Measurements from ENCODE around the gene CRIP2. TPM values are rescaled to one million over a fixed set of nuclear protein-coding genes. Genes with fewer than 3 reads are reported as not detected.

The CRIP2 gene
- total RNA-seq, 6 experiments from 2014 or later: 11.2 to 50.0 (median 27.5) TPM

- TF ChIP-seq CTCF (IDR thresholded peaks at IDR 0.05): no peak
- no peaks in the 10 kb centered on the region for H3K9me3 ChIP-seq
- peaks cover 0 to 3% (median 0%) of the 10 kb centered on the region in 4 donors for H3K36me3 ChIP-seq
- no peak overlapping the region for H3K4me3 ChIP-seq
- no peaks in the 10 kb centered on the region for H3K27me3 ChIP-seq
- ATAC-seq (no peak), DNase-seq (no peak)
- intact Hi-C loops (cut with DNase I): no loop called here
- H3K4me1 ChIP-seq: peaks cover 0 to 7% (median 2%) of the 10 kb centered on the region in 4 donors
- no peak overlapping the region for H3K27ac ChIP-seq
- WGBS (ENCODE audit: insufficient coverage, low coverage, low lambda C conversion rate, missing lambda C conversion rate): 71% methylated on average over 6 of the region's 18 CpGs
Measured at GRCh38 chr14:105502446-105503295, 28.1 kb downstream of the CRIP2 start.

GRCh38 chr14:105503296-105503640 is 28.6 kb downstream of the CRIP2 start:
- no peak for DNase-seq

GRCh38 chr14:105503935-105504692 is 29.5 kb downstream of the CRIP2 start:
- 70% methylated on average over 16 of the region's 29 CpGs for WGBS (ENCODE audit: insufficient coverage, low coverage, low lambda C conversion rate, missing lambda C conversion rate)
- H3K27me3 ChIP-seq: no peaks in the 10 kb centered on the region
- DNase-seq: no peak
- intact Hi-C loops (cut with DNase I): no loop called here
- no peak overlapping the region for H3K27ac ChIP-seq
- H3K36me3 ChIP-seq: no peaks in the 10 kb centered on the region
- TF ChIP-seq POLR2A (IDR thresholded peaks at IDR 0.05): no peak
- TF ChIP-seq CTCF (IDR thresholded peaks at IDR 0.05): no peak
- no peaks in the 10 kb centered on the region for H3K9me3 ChIP-seq
- no peak for ATAC-seq
- H3K4me1 ChIP-seq: no peaks in the 10 kb centered on the region
- H3K4me3 ChIP-seq: no peak overlapping the region

More at GRCh38 chr14:105503296-105503640, 28.6 kb downstream of the CRIP2 start:
- H3K4me3 ChIP-seq: no peak overlapping the region
- no peaks in the 10 kb centered on the region for H3K9me3 ChIP-seq
- H3K36me3 ChIP-seq: peaks cover 0 to 3% (median 0%) of the 10 kb centered on the region in 4 donors
- TF ChIP-seq CTCF (IDR thresholded peaks at IDR 0.05) (no peak), POLR2A (IDR thresholded peaks at IDR 0.05) (no peak)
- no peaks in the 10 kb centered on the region for H3K27me3 ChIP-seq
- WGBS (ENCODE audit: insufficient coverage, low coverage, low lambda C conversion rate, missing lambda C conversion rate): 90% methylated on average over 2 of the region's 7 CpGs
- H3K27ac ChIP-seq: no peak overlapping the region
- peaks cover 0 to under 1% (median 0%) of the 10 kb centered on the region in 4 donors for H3K4me1 ChIP-seq
- no peak for ATAC-seq
- intact Hi-C loops (cut with DNase I): no loop called here

- no peaks in the 10 kb centered on the region for H3K36me3 ChIP-seq
- H3K27me3 ChIP-seq: no peaks in the 10 kb centered on the region
- no peaks in the 10 kb centered on the region for H3K4me1 ChIP-seq
- ATAC-seq (peak in 1 of 4 donors; percentile 15), DNase-seq (no peak)
- TF ChIP-seq POLR2A (IDR thresholded peaks at IDR 0.05): no peak
- TF ChIP-seq CTCF (IDR thresholded peaks at IDR 0.05): no peak
- no peak overlapping the region for H3K27ac ChIP-seq
- no peaks in the 10 kb centered on the region for H3K9me3 ChIP-seq
- 100% methylated on average over 5 of the region's 16 CpGs for WGBS (ENCODE audit: insufficient coverage, low coverage, low lambda C conversion rate, missing lambda C conversion rate)
- intact Hi-C loops (cut with DNase I): no loop called here
- no peak overlapping the region for H3K4me3 ChIP-seq
Measured at GRCh38 chr14:105505101-105505500, 30.5 kb downstream of the CRIP2 start.

Data from right lobe of liver (tissue), 6 donors.